HG03457 (cell line): ENCODE data around the gene AKIP1.
A peak's percentile ranks its signal among the peaks of the same experiment; 100 is the strongest.

Source experiments
- ATAC-seq: cut with Tn5 transposase; IDR thresholded peaks from one replicate; pipeline ENCODE4 v1.9.1; 2021; ENCODE audit warnings: moderate number of reproducible peaks; ENCODE audit not compliant: unreplicated experiment

Gene AKIP1

DNA sequence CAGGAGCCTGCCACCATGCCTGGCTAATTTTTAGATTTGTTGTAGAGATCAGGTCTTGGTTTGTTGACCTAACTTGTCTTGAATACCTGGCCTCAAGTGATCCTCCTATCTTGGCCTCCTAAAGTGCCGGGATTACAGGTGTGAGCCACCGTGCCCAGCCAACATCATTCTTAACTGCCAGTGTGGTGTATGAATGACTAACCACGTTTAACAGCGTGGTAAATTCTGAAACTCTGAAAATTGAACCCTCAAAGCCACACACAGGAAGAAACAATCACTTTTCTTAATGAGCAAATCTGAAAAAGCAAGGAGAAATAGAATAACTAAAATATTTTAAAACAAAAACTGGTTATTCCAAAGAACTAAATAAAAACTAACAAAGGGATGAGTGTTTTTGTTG is 45.9 kb downstream of the AKIP1 start:
- ATAC-seq = no peak

DNA sequence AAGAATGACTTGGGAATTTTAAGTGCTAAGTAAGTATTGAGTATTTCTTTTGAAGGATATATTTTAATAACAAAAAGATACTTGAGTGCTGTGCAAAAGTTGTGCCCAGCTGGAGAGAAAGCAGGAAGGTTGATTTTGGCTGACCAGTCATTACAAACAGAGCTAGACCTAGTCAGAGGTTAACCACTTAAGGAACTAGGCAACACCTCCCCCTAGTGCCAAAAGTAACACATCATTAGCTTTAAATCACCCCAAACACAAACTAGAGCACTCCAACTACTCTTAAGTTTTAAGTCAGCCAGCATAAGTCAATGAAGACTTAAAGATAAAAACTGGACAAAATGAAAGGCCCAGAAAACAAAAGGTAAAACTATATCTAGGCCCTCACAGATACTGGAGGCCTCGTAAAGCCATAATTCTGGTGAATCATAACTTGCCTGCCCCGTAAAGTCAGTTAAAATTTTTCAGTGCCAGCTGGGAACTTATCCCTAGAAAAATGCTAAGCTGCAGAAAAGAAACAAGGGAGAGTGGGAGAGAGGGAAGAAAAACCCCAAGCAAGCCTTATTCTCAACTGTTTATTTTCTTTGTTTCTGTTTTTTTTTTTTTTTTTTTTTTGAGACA is 48.7 kb downstream of the AKIP1 start:
- no peak for ATAC-seq

DNA sequence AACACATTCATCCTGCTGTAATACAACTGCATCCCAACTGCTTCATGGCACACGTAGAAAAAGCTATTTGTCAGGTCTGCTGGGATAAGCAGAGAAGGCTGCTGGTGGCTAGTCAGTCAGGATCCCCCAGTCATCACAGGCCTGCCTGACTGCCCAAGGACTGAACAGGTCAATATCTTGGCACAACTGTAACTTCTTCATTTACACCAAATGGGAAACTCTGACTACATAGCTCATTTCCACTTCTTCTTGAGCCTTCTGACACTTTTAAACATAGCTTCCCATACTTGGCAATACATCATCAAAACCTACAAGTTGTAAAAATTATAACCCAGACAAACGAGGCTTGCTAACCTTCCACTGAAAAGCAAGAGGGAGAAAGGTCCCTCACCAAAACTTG is 50.4 kb downstream of the AKIP1 start:
- no peak for ATAC-seq

DNA sequence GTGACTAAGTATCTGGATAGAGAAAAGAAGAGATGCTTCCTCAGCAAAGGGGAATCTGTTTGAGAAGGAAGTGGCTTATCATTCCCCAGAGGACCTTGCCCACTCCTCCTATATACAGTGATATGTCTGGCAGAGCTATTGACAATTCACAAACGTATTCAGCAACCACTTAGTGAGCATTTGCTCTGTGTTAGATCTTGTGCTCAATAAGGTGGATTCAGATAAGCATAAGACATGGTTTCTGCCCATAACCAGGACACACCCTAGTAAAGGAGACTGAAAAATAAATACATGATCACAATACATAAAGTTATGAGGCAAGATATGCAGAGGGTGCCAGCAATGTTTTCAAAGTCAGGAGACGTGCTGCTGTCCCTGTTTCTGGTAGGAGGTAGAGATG is 51.9 kb downstream of the AKIP1 start:
- ATAC-seq = no peak

DNA sequence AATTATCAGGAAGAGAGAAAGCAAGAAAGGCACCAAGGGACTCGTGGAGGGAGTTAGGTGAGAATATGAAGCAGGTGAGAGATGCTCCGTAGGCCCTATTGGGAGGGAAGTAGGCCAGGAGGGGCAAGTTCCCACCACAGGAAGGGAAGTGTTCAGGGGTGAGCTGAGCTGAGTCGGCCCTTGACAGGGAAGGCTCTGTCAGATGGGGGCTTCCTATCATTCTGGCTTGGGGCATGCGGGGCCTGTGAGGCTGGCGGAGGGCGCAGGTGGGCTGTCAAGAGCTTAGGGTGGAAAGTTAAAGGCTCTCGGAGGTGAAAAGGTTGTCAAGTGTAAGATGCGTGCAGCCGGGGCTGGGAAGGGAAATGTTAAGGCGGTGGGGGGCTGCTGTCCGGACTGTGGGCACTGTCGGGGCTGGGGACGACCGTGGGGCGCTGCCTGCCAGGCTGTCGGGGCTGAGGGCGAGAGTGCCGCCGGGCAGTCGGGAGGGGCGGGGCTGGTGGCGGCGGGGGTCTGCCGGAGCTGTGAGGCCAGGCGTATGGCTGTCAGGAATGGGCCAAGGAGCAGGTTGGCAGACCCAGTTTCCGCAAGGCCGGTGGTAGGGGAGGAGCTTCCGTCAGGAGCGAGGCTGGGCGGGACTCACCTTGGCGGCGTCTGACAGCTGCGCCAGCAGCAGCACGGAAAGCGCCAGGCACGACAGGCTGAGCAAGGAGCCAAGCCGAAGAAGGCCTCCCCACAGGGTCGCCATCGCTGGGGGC is 52.8 kb downstream of the AKIP1 start:
- ATAC-seq = peak; percentile 52

DNA sequence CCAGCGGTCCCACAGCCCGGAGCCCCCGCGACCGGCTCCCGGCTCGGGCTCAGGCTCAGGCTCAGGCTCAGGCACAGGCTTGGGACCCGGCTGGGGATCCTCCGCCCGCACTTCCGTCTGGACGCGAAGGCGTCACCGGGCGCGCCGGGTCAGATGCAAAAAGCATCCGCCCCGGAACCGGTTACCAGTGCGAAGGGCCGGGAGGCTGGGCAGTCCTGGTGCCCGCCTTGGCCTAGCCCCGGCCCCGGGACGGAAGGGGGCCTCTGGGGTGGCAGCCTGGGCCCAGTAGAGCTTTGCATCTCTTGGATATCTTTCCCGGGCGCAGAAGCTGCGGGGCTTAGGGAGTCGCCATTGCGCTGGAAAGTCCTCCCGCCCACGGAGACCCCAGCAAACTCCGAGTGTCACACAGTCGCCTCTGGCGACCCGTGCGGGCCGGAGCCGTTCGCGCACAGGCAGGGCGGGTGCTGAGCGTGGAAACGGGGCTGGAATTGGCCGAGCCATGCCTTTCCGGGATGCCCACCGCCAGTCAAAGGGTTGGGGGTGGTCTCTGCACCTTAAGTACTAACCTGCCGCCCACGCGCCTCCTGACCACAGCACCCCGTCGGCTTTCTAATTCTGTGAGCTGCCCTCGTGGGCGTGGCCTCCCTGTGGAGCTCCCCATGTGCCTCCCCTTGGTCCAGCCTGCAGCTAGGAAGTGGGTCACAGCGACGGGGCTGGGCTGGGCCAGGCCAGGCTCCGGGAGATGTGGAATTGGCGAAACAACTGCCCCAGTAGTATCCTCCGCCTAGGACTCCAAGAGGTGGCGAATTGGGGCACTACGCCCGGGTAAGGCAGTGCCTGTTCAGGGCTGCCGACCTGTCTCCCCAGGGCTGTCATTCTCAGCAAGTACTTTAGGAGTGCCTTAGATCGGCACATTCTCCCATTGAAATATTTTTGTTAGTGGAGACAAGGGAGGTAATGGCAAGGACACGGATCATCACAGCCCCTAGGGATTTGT is 53.6 kb downstream of the AKIP1 start, which contains the start of gene TMEM9B:
TSS of gene TMEM9B (minus strand) at position 119 of the 997 bp plus-strand sequence. CDS start 129 bp downstream, outside the sequence.
- peak; percentile 69 for ATAC-seq

DNA sequence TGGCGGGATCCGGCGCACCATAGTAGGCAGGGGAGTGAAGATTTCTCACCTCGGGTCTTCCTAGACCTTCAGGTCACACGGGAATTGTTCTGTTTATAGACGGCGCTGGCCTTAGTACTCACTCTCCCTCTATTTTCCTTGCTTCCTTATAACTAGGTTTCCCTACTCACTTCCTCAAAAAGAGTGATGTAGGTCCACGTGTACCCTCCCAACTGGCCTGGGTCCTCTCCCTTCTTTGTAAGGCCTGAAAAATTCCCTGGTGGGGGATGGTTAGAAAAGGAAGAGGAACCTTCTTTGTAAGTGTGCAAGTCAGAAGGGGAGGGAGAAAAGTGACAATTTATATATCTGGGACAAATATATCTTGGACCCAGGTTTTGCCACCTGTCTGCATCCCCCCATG is 56.2 kb downstream of the AKIP1 start:
- no peak for ATAC-seq
